ENCODE results near the gene PDCD2L. TPM values are rescaled to one million over a fixed set of nuclear protein-coding genes. Genes with fewer than 3 reads are reported as not detected.
A peak's percentile ranks its signal among the peaks of the same experiment; 100 is the strongest.

PDCD2L gene
- total RNA-seq, 1 experiment from 2014 or later = 43.3 TPM

DNA sequence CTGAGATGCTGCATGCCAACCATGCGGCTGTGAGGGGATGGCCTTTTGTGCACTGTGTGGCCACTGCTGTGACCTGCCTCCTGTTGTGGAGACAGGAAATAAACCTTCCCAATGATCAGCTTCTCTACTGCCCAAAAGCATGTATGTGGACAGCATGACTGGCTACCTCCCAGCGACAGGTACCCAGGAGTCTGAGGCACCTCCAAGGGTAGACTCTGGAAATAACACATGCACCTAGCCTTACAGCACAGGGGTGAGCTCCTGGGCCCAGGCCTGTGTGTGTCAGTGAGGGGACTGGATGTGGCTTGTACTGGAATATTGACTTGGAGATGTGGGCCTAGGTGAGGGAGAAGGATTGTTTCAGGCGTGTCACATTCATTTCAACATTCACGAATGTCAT lies 46.8 kb upstream of the PDCD2L start:
- no peak overlapping the region for H3K27ac ChIP-seq (ENCODE audit: insufficient read length, low read depth, low read length)
- no CpG with 5 or more reads among the region's 4 CpGs for WGBS (ENCODE audit: extremely low coverage, insufficient read length, low lambda C conversion rate)
- no peak for DNase-seq
- H3K4me1 ChIP-seq (ENCODE audit: insufficient read depth, low read length) = no peaks in the 10 kb centered on the region
- no peak overlapping the region for H3K14ac ChIP-seq (ENCODE audit: insufficient read depth, low read length)
- no peaks in the 10 kb centered on the region for H3K79me2 ChIP-seq (ENCODE audit: insufficient read depth, low read length)
- H3K36me3 Mint-ChIP-seq (ENCODE audit: insufficient read depth in 1 of 3, low read depth in 3 of 3) = peaks cover 9 to 12% (median 12%) of the 10 kb centered on the region in 3 experiments; a peak in 5 of 7 replicates
- no peak overlapping the region for H4K8ac ChIP-seq (replicated peaks; ENCODE audit: insufficient read length, low read depth, low read length)
- no peak overlapping the region for H2BK5ac ChIP-seq (ENCODE audit: insufficient read length, low read length)
- H3K4me1 Mint-ChIP-seq = peaks cover 18 to 22% of the 10 kb centered on the region in 2 experiments
- H3K9me3 ChIP-seq (ENCODE audit: control insufficient read depth, low read depth, low read length) = no peaks in the 10 kb centered on the region
- H3K27ac Mint-ChIP-seq = no peak overlapping the region; a peak in 1 of 7 replicates
- no peak overlapping the region for H2BK20ac ChIP-seq (ENCODE audit: low read depth, low read length, poor library complexity, severe bottlenecking)
- no peak overlapping the region for H3K4ac ChIP-seq (ENCODE audit: low read depth, low read length)
- no peak overlapping the region for H3K56ac ChIP-seq (ENCODE audit: insufficient read length, low read depth, low read length)
- no peak overlapping the region for H4K5ac ChIP-seq (ENCODE audit: insufficient read length, low read depth, low read length)
- H4K20me1 ChIP-seq (ENCODE audit: control insufficient read depth, insufficient read depth, insufficient read length) = no peaks in the 10 kb centered on the region
- no peaks in the 10 kb centered on the region; a peak in 1 of 5 replicates for H3K9me3 Mint-ChIP-seq
- no peak overlapping the region for H2BK15ac ChIP-seq (ENCODE audit: low read depth, low read length)
- TF ChIP-seq, protein P1, sequence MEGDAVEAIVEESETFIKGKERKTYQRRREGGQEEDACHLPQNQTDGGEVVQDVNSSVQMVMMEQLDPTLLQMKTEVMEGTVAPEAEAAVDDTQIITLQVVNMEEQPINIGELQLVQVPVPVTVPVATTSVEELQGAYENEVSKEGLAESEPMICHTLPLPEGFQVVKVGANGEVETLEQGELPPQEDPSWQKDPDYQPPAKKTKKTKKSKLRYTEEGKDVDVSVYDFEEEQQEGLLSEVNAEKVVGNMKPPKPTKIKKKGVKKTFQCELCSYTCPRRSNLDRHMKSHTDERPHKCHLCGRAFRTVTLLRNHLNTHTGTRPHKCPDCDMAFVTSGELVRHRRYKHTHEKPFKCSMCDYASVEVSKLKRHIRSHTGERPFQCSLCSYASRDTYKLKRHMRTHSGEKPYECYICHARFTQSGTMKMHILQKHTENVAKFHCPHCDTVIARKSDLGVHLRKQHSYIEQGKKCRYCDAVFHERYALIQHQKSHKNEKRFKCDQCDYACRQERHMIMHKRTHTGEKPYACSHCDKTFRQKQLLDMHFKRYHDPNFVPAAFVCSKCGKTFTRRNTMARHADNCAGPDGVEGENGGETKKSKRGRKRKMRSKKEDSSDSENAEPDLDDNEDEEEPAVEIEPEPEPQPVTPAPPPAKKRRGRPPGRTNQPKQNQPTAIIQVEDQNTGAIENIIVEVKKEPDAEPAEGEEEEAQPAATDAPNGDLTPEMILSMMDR (conservative IDR thresholded peaks at IDR 0.05) = no peak
- no peaks in the 10 kb centered on the region for H3K79me1 ChIP-seq (ENCODE audit: insufficient read depth, low read depth, low read length, poor library complexity, severe bottlenecking)
- H2AFZ ChIP-seq (ENCODE audit: low read length) = no peak overlapping the region
- H3K18ac ChIP-seq (ENCODE audit: insufficient read length, low read depth, low read length) = no peak overlapping the region
- H2BK12ac ChIP-seq (ENCODE audit: insufficient read length, low read depth, low read length) = no peak overlapping the region
- H4K91ac ChIP-seq (ENCODE audit: insufficient read length, low read depth, low read length) = no peak overlapping the region
- no peak overlapping the region for H3K9ac ChIP-seq (ENCODE audit: extremely low read depth, insufficient read length, low read length)
- H3K23ac ChIP-seq (ENCODE audit: insufficient read length, low read depth, low read length) = no peak overlapping the region
- H3K4me2 ChIP-seq (ENCODE audit: insufficient read depth, insufficient read length, low read length) = no peak overlapping the region
- no peaks in the 10 kb centered on the region; the same call in 1 of the 2 replicates for H3K27me3 Mint-ChIP-seq (ENCODE audit: low read depth)
- H3T11ph ChIP-seq (ENCODE audit: low read length) = no peak overlapping the region
- H2BK120ac ChIP-seq (ENCODE audit: low read depth, low read length, poor library complexity, severe bottlenecking) = no peak overlapping the region
- no peak overlapping the region for H2AK5ac ChIP-seq (ENCODE audit: insufficient read length, low read length)
- H3K23me2 ChIP-seq (ENCODE audit: insufficient read length, low read depth, low read length, poor library complexity, severe bottlenecking) = no peaks in the 10 kb centered on the region
- H3K4me3 Mint-ChIP-seq = peak overlapping the region in 1 of 2 experiments; percentile 47; a peak in 1 of 5 replicates
- H3K27me3 ChIP-seq (ENCODE audit: insufficient read depth, low read length) = no peaks in the 10 kb centered on the region
